HG03460 (cell line): ENCODE results near the gene MYEF2.

Experiments
- ATAC-seq: cut with Tn5 transposase; IDR thresholded peaks from one replicate; pipeline ENCODE4 v1.9.1; 2021; ENCODE audit not compliant: unreplicated experiment

The MYEF2 gene, protein sequence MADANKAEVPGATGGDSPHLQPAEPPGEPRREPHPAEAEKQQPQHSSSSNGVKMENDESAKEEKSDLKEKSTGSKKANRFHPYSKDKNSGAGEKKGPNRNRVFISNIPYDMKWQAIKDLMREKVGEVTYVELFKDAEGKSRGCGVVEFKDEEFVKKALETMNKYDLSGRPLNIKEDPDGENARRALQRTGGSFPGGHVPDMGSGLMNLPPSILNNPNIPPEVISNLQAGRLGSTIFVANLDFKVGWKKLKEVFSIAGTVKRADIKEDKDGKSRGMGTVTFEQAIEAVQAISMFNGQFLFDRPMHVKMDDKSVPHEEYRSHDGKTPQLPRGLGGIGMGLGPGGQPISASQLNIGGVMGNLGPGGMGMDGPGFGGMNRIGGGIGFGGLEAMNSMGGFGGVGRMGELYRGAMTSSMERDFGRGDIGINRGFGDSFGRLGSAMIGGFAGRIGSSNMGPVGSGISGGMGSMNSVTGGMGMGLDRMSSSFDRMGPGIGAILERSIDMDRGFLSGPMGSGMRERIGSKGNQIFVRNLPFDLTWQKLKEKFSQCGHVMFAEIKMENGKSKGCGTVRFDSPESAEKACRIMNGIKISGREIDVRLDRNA

DNA sequence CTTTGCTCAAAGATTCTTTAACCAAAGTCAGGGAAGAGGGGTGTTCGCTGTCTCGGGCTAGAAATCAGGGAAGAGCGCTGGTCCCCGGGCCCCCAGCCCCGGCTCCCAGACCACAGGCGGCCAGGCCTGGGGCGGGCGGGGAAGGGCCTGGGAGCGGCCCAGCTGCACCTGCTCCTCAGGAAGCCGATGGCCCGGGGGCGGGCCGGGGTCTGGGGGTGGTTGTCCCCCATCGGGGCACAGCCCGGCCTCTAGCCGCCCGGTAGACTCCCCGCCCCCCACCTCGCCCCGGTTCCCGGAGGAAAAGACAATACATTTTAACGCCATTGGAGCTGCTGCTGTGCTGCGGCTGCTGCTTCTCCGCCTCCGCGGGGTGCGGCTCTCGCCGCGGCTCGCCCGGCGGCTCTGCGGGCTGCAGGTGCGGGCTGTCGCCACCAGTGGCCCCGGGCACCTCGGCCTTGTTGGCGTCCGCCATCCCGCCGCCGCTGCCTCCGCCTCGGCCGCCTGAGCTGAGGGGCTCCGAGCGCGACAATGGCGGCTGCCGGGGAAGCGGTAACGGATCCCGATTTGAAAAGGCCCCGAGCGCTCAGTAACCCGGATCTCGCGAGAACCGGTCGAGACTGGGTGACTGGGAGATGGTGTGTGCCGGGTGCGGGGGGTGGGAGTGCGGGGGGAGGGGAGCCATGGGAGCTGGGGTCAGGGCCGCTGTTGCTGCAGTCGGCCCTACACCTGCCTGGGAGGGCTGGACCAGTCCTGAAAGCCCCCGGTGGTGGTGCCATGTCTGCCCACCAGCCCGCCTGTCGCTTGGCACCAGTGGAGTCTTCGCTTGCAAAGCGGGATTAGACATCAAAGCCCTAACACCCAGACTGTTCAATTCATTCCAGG lies at the start of gene MYEF2:
MYEF2 (minus strand) TSS at position 530 of the 882 bp plus-strand sequence; CDS start at position 472, 58 bp downstream.
- ATAC-seq, result peak; percentile 75

DNA sequence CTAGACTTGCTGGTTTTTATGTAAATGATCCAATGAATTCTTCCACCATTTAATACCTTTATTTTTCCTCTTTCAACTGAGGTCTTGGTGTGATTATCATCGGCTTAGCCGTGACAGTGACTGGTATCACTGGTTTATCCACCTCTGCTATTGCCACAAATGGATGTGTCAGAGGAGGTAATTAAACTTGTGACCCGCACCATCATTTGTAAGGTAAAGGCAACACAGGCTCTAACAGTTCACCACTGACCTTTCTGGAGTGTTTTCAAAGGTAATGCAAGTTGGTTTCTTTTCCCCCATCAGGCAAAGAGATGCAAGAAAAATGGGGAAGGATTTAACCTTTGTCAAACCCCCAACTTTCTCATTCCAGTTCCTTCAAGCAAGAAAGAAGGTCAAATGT lies 47.7 kb upstream of the MYEF2 start:
- ATAC-seq, result no peak

DNA sequence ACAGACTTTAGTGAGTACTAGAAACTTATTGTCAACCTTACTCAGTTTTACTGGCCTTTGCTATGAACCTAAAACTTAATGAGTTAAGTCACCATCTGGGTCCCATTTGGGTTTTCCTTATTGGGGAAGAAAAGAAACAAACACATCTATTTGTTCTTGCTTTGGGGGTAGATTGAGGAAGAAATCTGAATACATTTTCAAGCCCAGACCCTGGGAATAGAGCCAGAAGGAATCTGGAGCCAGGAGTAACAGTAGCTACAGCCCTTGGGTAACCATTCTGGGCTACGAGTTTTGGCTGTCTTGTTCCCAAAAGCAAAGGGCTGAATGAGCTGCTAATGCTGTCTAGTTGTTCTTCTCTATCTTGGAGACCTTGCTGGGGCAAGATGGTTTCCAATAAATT lies 44.5 kb upstream of the MYEF2 start:
- no peak for ATAC-seq

DNA sequence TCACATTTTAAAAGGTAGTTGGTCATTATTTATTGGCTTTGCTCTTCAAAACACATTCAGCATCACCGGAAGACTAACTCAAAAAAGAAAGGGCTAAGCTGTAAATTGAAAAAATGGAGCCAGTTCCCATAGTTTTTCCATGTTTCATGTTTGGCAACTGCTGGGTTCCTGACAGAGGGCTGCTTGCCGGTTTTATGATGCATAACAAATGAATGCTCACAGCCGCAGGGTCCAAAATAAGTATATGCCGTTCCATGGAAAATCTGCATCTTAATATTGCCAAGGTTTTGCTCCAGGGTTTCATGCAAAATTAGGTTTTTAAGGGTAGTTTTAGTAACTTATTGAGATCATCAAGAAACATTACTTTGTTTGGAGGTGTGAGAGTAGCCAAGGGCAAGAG lies 43.8 kb upstream of the MYEF2 start:
- no peak for ATAC-seq

DNA sequence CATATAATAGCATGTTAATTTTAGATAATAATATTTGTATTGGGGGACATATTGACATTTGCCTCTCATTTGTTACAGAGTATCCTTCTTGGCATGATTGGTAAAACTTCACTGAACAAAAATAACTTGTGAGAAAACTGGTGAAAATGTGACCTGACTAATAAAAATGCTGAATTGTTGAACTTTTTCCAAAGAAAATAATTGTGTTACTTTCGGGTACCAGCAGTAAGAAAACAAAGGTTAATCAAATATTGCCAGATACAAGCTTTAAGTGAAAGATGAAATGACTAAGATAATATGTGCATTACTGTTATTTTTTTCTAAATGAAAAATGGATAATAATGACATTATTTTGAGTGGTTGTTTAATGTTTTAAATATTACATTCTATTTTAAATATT lies 43.2 kb upstream of the MYEF2 start:
- no peak for ATAC-seq

DNA sequence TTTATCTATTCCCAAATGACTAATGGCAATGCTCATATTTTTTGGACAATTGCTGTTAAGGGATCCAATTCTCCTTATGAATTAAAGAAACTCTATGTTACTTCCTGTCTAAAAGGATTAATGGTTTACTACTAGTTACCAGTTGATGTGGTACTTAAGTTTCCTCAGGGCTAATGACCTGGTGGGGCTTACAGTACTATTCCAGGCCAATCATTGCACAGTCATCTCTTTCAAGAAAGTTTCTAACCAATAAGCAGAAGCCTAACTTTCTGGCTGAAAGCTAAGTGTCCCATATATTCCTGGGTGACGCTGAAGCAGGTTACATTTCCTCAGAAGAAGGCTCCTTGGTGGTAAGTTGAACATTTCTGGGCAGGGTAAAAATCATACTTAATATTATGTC lies 27.9 kb upstream of the MYEF2 start, which contains the start of gene SLC12A1:
SLC12A1 (plus strand) TSS at position 322 of the 400 bp plus-strand sequence. CDS start 1,418 bp downstream, outside the sequence.
- no peak for ATAC-seq

DNA sequence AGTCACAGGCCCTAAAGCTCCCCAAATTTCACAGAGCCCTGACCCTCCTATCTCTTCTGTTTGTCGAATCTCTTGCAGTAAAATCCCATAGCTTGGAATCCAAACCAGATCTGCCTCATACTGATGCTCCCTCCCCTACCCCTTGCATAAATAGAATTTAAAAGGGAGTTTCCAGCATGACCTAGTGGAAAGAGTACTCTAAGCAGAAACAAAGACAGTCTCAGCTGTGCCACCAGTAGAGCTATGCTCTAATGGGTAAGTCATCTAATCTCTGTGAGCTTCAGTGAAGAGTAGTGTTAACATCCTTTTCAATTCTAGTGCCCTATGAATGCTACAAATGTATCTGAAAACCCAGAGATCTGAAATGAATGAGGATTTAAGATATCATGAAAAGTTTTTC lies 24.0 kb upstream of the MYEF2 start:
- ATAC-seq, result no peak

DNA sequence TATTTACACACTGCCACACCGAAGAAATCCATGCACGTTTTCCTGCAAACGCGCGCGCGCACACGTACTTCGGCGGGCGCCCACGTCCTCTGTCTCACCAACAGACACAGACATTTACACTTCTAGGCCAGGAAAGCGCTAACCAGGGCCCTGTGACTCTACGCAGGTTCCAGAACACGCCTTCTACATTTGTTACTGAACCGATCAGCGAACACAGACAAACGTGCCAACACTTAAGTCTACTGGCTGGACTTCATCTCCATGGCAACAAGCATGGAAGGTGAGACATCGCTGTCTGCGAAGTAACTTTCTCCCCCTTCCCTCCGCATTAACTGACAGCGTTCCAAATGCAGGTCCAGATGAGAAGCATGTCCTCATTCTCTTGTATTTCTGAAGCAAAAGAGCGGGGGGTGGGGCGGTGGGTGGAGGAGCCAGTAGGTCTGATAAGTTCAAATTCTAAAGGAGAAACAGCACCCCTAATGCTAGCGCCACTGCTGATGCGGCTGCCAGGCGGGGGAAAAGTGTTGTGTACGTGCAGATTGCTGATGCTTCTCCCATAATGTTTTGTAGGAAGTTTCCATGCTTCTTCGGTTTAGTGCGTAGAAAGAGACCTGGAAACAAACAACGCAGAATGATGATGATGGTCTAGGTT lies 13.6 kb upstream of the MYEF2 start, which contains the start of gene CTXN2:
CTXN2 (plus strand) TSS at position 92 of the 652 bp plus-strand sequence. CDS start 9,636 bp downstream, outside the sequence.
- ATAC-seq, result no peak

DNA sequence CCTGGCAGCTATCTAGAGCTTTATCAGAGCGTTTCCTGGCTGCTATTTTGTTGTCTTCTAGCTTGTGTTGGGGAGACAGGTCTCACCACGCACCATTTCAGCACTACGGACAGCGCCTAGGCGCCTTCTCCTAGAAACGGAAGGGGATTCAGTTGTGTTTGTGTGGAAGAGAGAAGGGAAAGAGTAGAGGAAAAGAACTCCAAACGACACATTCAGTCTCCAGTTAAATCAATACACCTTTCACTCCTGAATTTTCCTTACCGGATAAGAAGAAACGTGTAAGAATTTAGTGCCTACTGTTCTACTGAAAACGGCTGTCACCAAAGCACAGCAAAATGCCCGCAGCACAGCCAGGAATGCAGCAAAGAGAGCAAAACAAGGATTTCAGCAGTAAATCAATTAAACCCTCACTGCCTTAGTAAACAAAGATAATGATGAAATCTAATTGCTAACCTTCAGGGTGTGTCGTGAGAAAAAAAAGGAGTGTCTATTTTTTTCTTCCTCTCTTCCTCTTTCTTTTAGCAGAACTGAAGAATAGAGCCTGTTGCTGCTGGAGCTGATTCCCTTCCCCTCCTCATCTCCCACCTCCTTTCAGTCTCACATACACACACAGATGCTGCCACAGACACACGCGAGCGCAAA lies 13.0 kb upstream of the MYEF2 start:
- ATAC-seq, result no peak

DNA sequence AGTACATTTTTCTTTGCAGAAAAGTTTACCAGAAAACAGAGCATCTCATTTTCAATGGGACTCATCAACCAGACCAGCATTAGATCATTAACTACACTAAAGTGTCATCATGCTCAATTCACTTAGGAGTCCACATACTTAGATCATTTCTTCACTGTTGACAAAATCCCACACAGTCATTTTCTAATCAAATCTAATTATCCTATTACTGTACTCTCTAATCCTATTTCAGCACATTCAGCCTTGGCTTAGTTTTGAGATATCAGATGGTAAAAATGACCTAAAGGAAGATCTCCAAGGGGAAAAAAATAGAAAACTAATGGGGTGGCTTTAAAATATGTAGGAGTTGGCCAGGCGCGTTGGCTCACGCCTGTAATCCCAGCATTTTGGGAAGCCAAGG lies 8.2 kb upstream of the MYEF2 start:
- no peak for ATAC-seq

DNA sequence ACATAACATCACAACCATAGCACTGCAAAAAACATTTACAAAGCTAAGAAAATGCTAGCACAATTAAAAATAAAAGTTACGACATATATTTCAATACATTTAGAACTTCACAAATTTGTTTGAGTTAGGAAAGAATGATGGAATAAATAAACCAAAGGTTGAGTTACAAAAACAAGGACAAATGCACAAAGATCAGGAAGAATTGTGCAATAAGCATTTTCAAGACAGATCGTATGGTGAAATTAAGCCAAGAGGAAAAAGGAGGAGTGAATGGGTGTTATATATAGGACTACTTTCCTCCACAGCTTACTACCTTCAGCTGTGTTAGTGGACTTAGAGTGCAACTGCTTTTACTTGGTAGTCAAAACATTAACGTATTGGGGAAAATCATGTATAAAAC lies 7.4 kb upstream of the MYEF2 start:
- no peak for ATAC-seq

DNA sequence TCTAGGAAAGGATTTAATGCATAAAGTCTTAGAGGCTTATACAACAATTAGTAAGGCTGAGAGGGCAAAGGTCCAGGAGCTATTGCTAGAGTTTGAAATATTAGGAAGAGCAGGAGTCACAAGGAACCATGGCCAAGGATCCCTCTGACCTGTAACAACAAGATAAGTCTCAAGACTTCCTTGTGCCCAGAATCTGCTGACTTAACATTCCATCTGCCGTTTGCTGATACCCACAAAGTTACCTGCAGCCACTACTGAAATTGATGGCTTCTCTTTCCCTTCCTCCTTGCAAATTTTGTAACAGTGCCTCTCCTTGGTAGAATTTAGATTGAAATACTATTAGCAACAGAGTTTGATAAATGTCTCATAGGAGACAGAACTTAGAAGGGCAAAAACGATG lies 4.7 kb upstream of the MYEF2 start:
- ATAC-seq, result no peak

DNA sequence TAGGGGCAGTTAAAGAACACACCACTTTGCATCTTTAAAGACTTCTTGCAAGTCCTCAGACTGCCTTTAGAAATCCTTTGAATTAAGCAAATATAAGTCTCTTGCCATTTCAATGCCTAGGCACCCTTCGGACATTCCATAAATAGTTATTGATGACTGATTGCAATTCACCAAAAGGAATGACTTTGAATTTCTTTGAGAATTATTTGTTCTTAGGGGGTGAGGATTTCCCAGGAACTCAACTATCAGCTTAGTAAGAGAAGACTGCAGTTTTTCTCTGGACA lies 495 bp upstream of the MYEF2 start:
- ATAC-seq, result no peak

DNA sequence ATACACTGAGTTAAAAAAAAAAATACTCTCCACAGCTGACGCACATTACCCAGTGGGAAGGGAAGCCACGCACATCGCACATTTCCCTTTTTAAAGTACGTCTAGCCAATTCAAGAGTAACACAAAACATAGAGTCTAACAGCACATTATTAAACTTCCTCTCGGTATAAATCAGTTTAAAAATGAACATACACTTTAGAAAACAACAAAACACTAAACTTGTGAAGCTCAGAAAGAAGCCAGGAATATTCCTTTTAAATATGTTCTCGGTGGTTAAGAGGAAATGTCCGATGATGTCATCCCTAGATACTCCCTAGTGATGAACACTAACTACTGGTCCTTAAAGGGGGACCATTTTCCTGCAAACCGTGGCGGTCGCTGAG lies 721 bp downstream of the MYEF2 start:
- peak; percentile 53 for ATAC-seq

DNA sequence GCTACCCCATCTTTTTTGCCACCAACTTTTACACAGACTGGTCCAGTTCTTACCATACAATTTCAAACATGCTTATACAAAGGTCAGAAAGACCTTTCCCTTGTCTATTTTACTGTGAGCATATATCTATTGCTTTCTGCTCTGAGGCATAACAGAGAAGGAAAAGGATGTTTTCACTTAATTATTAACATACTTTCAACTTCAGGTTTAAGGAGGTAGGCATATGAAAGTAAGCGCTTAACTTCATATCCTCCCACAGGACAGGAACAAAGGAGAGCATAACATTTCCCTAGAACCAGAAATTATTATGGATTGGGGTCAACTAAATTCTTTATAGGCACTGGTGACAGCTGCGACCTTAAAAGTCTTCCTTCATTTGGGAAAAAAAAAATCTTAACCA lies 1.1 kb downstream of the MYEF2 start:
- ATAC-seq, result peak; percentile 33

DNA sequence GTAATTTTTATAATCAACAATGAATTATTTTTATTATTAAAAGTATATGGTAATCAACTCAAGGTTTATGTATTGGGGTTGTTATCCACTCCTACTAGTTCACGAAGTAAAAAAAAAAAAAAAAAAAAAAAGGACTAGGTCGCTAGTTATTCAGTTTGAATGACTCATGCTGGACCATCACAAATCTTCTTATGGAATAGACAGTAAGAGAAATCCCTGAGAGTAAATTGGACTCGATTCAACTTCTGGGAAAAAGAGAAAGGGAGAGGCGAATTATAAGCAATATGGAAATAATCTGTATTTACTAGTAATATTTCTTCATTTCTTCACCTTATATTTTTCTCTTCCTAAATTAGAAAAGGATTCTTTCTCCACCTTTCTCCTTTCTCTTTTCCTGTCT lies 2.0 kb downstream of the MYEF2 start:
- no peak for ATAC-seq

DNA sequence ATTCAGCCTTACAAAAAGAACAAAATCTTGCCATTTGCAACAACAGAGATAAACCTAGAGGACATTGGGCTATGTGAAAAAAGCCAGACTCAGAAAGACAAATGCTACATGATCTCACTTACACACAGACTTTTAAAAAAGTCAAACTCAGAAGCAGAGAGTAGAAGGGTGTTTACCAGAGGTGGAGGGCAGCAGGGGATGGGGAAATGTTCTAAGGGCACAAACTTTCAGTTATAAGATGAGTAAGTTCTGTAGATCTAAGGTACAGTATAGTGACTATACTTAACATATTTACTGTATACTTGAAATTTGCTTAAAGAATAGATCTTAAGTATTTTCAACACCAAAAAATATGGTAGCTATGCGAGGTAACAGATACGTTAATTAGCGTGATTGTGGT lies 3.0 kb downstream of the MYEF2 start:
- ATAC-seq, result peak; percentile 37

DNA sequence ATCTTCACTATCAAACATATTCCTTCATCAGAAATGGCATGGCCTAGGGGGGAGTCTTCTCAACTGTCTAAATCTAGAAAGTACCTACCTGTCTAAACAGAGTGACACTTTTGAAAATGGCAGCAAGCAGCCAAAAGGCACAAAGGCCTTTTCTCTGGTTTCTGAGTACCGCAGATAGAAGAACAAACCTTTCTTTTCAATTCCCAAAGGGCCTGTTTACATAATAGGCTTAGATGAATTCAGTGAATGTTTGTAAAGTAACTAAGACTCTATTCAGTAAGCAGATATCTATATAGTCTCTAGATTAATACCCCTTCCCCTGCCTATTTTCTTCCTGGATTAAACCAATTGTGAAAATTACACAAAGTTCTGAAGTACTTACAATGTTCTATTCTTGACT lies 7.1 kb downstream of the MYEF2 start:
- ATAC-seq, result no peak

DNA sequence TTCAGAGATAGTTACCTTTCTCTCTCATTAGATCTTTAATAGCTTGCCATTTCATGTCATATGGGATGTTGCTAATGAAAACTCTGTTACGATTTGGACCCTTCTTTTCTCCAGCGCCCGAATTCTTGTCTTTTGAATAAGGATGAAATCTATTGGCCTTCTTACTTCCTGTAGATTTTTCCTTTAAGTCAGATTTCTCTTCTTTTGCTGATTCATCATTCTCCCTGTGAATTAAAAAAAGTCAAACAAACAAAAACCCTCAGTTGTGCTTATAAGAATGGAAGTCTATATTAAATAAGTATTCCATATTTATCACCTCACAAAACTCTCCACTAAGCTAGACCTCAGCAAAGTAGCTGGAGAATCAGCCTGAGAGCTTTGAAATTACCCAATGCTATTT lies 9.5 kb downstream of the MYEF2 start:
- no peak for ATAC-seq

DNA sequence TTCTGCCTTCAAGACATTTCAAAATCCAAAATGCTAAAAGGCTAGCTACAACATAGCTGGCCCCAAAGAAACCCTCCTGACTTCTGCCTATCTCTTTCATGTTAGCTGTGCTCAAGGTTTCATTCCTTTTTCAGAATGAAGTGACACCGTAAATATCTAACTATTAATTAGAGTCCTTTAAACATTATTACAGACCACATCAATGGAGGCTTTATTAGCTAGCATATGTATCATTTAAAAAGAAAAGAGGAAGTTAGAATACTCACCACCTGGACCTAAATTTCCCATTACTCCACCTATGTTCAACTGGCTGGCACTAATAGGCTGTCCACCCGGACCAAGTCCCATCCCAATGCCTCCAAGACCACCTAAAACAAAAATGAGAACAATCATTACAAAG lies 24.6 kb downstream of the MYEF2 start:
- ATAC-seq, result no peak

DNA sequence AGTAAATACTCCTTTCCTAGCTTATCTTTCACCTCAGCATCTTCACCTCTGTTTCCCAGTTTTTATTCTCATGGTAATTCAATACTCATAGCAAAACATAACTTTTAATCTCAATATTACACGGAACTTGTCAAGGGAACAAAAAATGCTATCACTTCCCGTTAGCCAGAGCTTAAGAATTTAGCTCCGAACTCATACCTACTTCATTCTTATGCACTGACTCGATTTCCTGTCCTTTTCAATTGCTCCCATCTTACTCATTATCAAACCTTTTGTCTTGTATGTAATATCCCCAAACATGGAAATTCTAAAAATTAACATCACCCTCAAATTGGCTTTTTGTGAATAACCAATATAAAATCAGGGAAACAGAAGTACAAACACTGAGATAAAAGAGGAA lies 28.2 kb downstream of the MYEF2 start:
- ATAC-seq, result no peak
